GM19238 (cell line): Measurements from ENCODE around the gene RCVRN.
A peak's percentile ranks its signal among the peaks of the same experiment; 100 is the strongest.
"Not testable (repeated sequence)": the region's sequence is repeated elsewhere in the genome, so short reads cannot be mapped to it uniquely, and the experiment has no call there.

Experiments
- DNase-seq: peaks from one replicate; pipeline ENCODE4 v3.0.0; 2011; ENCODE audit warnings: low spot score; ENCODE audit not compliant: insufficient read length

Gene RCVRN

GRCh38 chr17:9922012-9922848, 17.2 kb upstream of the RCVRN start:
- DNase-seq: no peak

- not testable (repeated sequence) for DNase-seq
Observed at GRCh38 chr17:9921216-9921615, 16.1 kb upstream of the RCVRN start.

GRCh38 chr17:9918804-9919352, 13.8 kb upstream of the RCVRN start:
- DNase-seq: no peak

GRCh38 chr17:9918352-9918751, 13.3 kb upstream of the RCVRN start:
- DNase-seq: no peak

GRCh38 chr17:9917801-9918200, 12.7 kb upstream of the RCVRN start:
- DNase-seq: no peak

GRCh38 chr17:9917131-9917530, 12.1 kb upstream of the RCVRN start:
- DNase-seq: no peak

- DNase-seq: no peak
Observed at GRCh38 chr17:9916108-9916507, 11.0 kb upstream of the RCVRN start.

GRCh38 chr17:9913476-9913875, 8.4 kb upstream of the RCVRN start:
- no peak for DNase-seq

GRCh38 chr17:9912121-9913099, 7.3 kb upstream of the RCVRN start:
- no peak for DNase-seq

GRCh38 chr17:9911089-9911488, 6.0 kb upstream of the RCVRN start:
- no peak for DNase-seq

GRCh38 chr17:9908649-9909042, 3.6 kb upstream of the RCVRN start:
- no peak for DNase-seq

- no peak for DNase-seq
Observed at GRCh38 chr17:9907883-9908648, 3.0 kb upstream of the RCVRN start.

- DNase-seq: no peak
Observed at GRCh38 chr17:9907131-9907530, 2.1 kb upstream of the RCVRN start.

GRCh38 chr17:9906616-9907015, 1.5 kb upstream of the RCVRN start:
- DNase-seq: no peak

GRCh38 chr17:9905902-9906301, 831 bp upstream of the RCVRN start:
- peak; percentile 55 for DNase-seq

- DNase-seq: no peak
Observed at GRCh38 chr17:9904277-9905077, 594 bp downstream of the RCVRN start.

- no peak for DNase-seq
Observed at GRCh38 chr17:9902120-9902519, 3.0 kb downstream of the RCVRN start.

- no peak for DNase-seq
Observed at GRCh38 chr17:9900784-9901183, 4.3 kb downstream of the RCVRN start.

- DNase-seq: no peak
Observed at GRCh38 chr17:9900044-9900594, 5.0 kb downstream of the RCVRN start.
